HFFc6 (cell line): ENCODE data around the gene DNASE2B. TPM values are rescaled to one million over a fixed set of nuclear protein-coding genes. Genes with fewer than 3 reads are reported as not detected.

ENCODE experiments used
- DNase-seq: peaks from one replicate; pipeline ENCODE4 v3.0.0-alpha.2; 2018
- H3K27ac Mint-ChIP-seq: 2 replicates; pipeline ENCODE4 v1.8.0; 2020; ENCODE audit warnings: mild to moderate bottlenecking, mixed read lengths
- H3K27me3 Mint-ChIP-seq: 2 replicates; pipeline ENCODE4 v1.8.0; 2021; ENCODE audit warnings: mild to moderate bottlenecking, moderate library complexity, mixed read lengths; ENCODE audit not compliant: insufficient read depth
- H3K36me3 Mint-ChIP-seq: 2 replicates; pipeline ENCODE4 v1.8.0; 2021; ENCODE audit warnings: low read depth, mixed read lengths
- H3K4me1 Mint-ChIP-seq: 2 replicates; pipeline ENCODE4 v1.8.0; 2020; ENCODE audit warnings: low read depth, mixed read lengths
- H3K4me3 Mint-ChIP-seq: 2 replicates; pipeline ENCODE4 v1.8.0; 2020; ENCODE audit warnings: mild to moderate bottlenecking, moderate library complexity, mixed read lengths
- H3K9me3 Mint-ChIP-seq: 2 replicates; pipeline ENCODE4 v1.8.0; 2020; ENCODE audit warnings: mild to moderate bottlenecking, mixed read lengths
- total RNA-seq, 6 experiments: library from RNA; stranded (reverse); fragmentation: NEBNext Ultra II Directional; extraction: Animal tissue kit (Norgen Biotek cat#: 25700); gene quantifications; 2 replicates in 1 of 6; 3 replicates in 5 of 6; pipeline ENCODE4 v1.2.3, GENCODE V29; 2021
- TF ChIP-seq, protein P1 (sequence below): fragments of 200-600 bp; sonication (generic); IDR thresholded peaks from 2 replicates; pipeline ENCODE4 v1.5.0; 2021; ENCODE audit warnings: antibody characterized with exemption, mild to moderate bottlenecking

DNASE2B gene
- total RNA-seq, 6 experiments from 2014 or later = not detected

DNA sequence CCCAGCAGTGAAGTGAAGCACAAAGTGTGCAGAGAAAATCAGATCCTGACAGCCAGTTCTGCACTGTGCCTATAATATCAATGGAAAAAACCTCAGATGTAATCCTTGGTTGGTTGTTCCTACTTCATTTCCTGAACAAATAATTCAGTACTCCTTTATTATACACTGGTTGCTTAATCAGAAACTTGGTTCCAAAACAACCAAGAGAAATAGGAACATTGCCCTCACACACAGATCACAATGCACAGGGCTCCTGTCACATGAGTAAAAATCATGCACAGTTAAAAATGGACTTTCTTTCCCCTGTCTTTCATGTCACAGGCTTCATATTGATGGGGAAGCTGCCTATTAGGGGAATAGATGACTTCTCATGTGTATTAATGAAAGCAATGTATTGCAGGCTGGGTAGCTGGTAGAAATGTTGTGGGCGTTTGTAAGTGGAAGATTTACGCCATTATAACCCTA is 9.7 kb downstream of the DNASE2B start:
- TF ChIP-seq, protein P1, sequence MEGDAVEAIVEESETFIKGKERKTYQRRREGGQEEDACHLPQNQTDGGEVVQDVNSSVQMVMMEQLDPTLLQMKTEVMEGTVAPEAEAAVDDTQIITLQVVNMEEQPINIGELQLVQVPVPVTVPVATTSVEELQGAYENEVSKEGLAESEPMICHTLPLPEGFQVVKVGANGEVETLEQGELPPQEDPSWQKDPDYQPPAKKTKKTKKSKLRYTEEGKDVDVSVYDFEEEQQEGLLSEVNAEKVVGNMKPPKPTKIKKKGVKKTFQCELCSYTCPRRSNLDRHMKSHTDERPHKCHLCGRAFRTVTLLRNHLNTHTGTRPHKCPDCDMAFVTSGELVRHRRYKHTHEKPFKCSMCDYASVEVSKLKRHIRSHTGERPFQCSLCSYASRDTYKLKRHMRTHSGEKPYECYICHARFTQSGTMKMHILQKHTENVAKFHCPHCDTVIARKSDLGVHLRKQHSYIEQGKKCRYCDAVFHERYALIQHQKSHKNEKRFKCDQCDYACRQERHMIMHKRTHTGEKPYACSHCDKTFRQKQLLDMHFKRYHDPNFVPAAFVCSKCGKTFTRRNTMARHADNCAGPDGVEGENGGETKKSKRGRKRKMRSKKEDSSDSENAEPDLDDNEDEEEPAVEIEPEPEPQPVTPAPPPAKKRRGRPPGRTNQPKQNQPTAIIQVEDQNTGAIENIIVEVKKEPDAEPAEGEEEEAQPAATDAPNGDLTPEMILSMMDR = no peak
- H3K27me3 Mint-ChIP-seq = no peaks in the 10 kb centered on the region
- DNase-seq = no peak
- H3K27ac Mint-ChIP-seq = no peak overlapping the region
- no peaks in the 10 kb centered on the region for H3K36me3 Mint-ChIP-seq
- H3K9me3 Mint-ChIP-seq = no peaks in the 10 kb centered on the region
- peaks cover 23% of the 10 kb centered on the region for H3K4me1 Mint-ChIP-seq
- no peak overlapping the region for H3K4me3 Mint-ChIP-seq

DNA sequence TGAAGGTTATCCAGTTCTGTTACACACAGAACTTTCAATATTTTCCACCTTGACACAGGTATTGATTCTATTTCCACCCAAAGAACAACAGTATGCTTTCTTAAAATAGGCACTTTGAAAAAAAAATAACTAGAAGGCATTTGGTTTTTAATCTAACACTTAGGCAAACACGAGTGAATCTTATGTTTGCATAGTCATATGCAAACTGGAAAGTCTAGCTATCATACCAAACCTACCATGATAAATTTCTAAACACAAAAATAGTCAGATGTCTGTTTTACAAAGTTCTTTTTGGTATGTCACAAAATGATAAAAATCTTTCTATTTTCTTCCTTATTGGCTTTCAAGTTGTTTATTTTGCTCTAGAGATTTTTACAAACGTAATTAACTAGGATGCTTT is 11.6 kb downstream of the DNASE2B start:
- H3K27me3 Mint-ChIP-seq = no peaks in the 10 kb centered on the region
- no peaks in the 10 kb centered on the region for H3K36me3 Mint-ChIP-seq
- peaks cover 23% of the 10 kb centered on the region for H3K4me1 Mint-ChIP-seq
- TF ChIP-seq, protein P1 = no peak
- no peak overlapping the region for H3K27ac Mint-ChIP-seq
- no peak overlapping the region for H3K4me3 Mint-ChIP-seq
- no peak for DNase-seq
- no peaks in the 10 kb centered on the region for H3K9me3 Mint-ChIP-seq

DNA sequence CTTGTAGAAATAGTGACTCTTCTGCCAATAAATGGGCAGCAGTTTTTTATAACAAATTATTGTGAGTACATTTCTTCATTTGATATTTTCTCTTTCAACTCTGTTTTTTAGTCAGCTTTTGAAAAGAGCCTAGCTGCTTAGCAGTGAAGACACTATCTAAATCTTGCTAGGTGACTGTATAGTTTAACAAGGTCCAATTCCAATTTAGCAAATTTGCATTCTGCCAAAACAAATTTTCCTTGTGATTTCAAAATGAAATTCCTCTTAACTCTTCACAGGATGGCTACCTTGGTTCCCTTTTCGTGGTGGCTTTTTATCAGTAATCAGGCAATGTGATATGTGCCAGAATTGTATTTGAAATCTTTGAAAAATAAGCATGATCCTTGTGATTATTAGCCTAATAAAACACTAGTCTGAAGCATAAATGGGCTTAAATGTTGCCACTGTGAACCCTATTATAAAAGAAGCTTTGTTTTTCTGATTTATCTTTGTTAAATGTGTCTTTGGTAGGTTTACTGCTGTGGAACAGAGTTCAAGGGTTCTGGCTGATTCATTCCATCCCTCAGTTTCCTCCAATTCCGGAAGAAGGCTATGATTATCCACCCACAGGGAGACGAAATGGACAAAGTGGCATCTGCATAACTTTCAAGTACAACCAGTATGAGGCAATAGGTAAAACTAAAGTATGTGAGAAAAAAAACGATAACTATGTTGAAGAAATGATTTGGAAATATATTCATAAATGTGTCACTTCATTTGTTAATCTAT is 12.2 kb downstream of the DNASE2B start:
- H3K27ac Mint-ChIP-seq = no peak overlapping the region
- DNase-seq = no peak
- peaks cover 23% of the 10 kb centered on the region for H3K4me1 Mint-ChIP-seq
- no peaks in the 10 kb centered on the region for H3K9me3 Mint-ChIP-seq
- TF ChIP-seq, protein P1 = no peak
- H3K27me3 Mint-ChIP-seq = no peaks in the 10 kb centered on the region
- no peaks in the 10 kb centered on the region for H3K36me3 Mint-ChIP-seq
- H3K4me3 Mint-ChIP-seq = no peak overlapping the region

DNA sequence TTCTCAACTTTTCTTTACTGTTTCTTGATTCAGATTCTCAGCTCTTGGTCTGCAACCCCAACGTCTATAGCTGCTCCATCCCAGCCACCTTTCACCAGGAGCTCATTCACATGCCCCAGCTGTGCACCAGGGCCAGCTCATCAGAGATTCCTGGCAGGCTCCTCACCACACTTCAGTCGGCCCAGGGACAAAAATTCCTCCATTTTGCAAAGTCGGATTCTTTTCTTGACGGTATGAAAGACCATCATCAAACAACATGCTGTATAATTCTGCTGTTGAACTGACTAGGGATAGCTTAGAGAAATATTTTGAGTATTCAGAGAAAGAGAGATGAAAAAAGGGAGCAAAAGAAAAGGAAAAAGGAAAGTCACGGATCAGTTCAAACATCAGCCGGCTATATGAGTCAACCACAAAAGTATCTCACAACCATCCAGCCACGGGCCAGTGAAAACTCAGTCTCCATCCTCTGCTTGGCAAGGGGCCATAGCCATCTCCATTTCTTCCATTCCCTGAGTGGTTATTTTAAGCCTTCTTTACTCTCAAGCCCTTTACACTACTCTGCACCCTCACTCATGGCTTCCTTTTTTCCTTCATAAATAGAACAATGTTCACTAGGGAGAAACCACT is 14.1 kb downstream of the DNASE2B start:
- TF ChIP-seq, protein P1 = no peak
- H3K4me1 Mint-ChIP-seq = peaks cover 11% of the 10 kb centered on the region

DNA sequence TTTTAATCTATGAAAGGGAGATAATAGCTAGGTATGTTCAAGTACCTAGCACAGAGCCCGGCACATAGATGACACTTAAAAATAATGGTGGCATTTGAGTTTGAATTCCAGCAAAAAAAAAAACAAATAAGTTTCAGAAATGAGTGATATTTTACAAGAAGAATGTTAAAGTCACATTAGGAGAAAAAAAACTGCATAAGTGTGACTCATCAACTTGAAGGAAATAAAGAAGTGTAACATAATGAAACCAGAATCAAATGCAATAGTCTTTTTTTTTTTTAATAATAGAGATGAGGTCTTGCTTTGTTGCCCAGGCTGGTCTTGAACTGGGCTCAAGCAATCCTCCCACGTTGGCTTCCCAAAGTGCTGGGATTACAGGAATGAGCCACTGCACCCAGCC is 17.1 kb downstream of the DNASE2B start:
- Mint-ChIP-seq H3K4me1 (peaks cover 21% of the 10 kb centered on the region), H3K9me3 (no peaks in the 10 kb centered on the region), H3K4me3 (no peak overlapping the region), H3K27me3 (no peaks in the 10 kb centered on the region; the same call in 1 of the 2 replicates), H3K36me3 (no peaks in the 10 kb centered on the region), H3K27ac (no peak overlapping the region)
- no peak for DNase-seq
- TF ChIP-seq, protein P1 = no peak

More for the DNA sequence above, 14.1 kb downstream of the DNASE2B start:
- no peaks in the 10 kb centered on the region for H3K9me3 Mint-ChIP-seq
- DNase-seq = peak; percentile 72
- no peak overlapping the region for H3K27ac Mint-ChIP-seq
- H3K27me3 Mint-ChIP-seq = no peaks in the 10 kb centered on the region; the same call in 1 of the 2 replicates
- no peak overlapping the region for H3K4me3 Mint-ChIP-seq
- no peaks in the 10 kb centered on the region for H3K36me3 Mint-ChIP-seq
